Skeletal muscle satellite cell (primary cell): Measurements from ENCODE around the gene PACRG.

Experiments used
- H3K27me3 ChIP-seq: 2 replicates; pipeline ENCODE4 v1.7.0; 2013; ENCODE audit warnings: low read length; ENCODE audit not compliant: control insufficient read depth, insufficient read depth
- H3K36me3 ChIP-seq: 2 replicates; pipeline ENCODE4 v1.7.0; 2013; ENCODE audit warnings: mild to moderate bottlenecking, control low read depth, low read length; ENCODE audit not compliant: insufficient read depth
- H3K4me1 ChIP-seq: 2 replicates; pipeline ENCODE4 v1.7.0; 2013; ENCODE audit warnings: low read length; ENCODE audit not compliant: control insufficient read depth, insufficient read depth
- H3K4me2 ChIP-seq: 2 replicates; pipeline ENCODE4 v1.7.0; 2013; ENCODE audit warnings: mild to moderate bottlenecking, low read length
- H3K4me3 ChIP-seq: 2 replicates; pipeline ENCODE4 v1.7.0; 2013; ENCODE audit warnings: low read length
- H3K9ac ChIP-seq: 2 replicates; pipeline ENCODE4 v1.7.0; 2013; ENCODE audit warnings: mild to moderate bottlenecking, low read depth, low read length, moderate library complexity
- H3K9me3 ChIP-seq: replicated peaks from 2 replicates; pipeline ENCODE4 v1.7.0; 2013; ENCODE audit warnings: mild to moderate bottlenecking, control low read depth, low read length

Gene PACRG

GRCh38 chr6:163019926-163020325 lies 292.2 kb downstream of the PACRG start:
- Histone ChIP-seq H3K9me3 (no peaks in the 10 kb centered on the region), H3K4me3 (no peak overlapping the region), H3K4me1 (no peaks in the 10 kb centered on the region), H3K9ac (no peak overlapping the region), H3K36me3 (no peaks in the 10 kb centered on the region), H3K27me3 (no peaks in the 10 kb centered on the region), H3K4me2 (no peak overlapping the region)

- Histone ChIP-seq H3K4me3 (no peak overlapping the region), H3K9me3 (no peaks in the 10 kb centered on the region), H3K9ac (no peak overlapping the region), H3K36me3 (no peaks in the 10 kb centered on the region), H3K4me1 (no peaks in the 10 kb centered on the region), H3K27me3 (no peaks in the 10 kb centered on the region), H3K4me2 (no peak overlapping the region)
These were observed 293.3 kb downstream of the PACRG start for GRCh38 chr6:163021054-163021453.

- H3K9ac ChIP-seq, result no peak overlapping the region
- no peaks in the 10 kb centered on the region for H3K27me3 ChIP-seq
- no peaks in the 10 kb centered on the region for H3K9me3 ChIP-seq
- H3K4me3 ChIP-seq, result no peak overlapping the region
- no peaks in the 10 kb centered on the region for H3K4me1 ChIP-seq
- H3K4me2 ChIP-seq, result no peak overlapping the region
- no peaks in the 10 kb centered on the region for H3K36me3 ChIP-seq
These were observed 295.9 kb downstream of the PACRG start for GRCh38 chr6:163023700-163024099.

- Histone ChIP-seq H3K4me2 (no peak overlapping the region), H3K4me1 (no peaks in the 10 kb centered on the region), H3K27me3 (no peaks in the 10 kb centered on the region), H3K36me3 (no peaks in the 10 kb centered on the region), H3K9me3 (no peaks in the 10 kb centered on the region), H3K4me3 (no peak overlapping the region), H3K9ac (no peak overlapping the region)
These were observed 299.1 kb downstream of the PACRG start for GRCh38 chr6:163026893-163027292.

GRCh38 chr6:163030980-163031379 lies 303.2 kb downstream of the PACRG start:
- Histone ChIP-seq H3K9me3 (no peaks in the 10 kb centered on the region), H3K4me3 (no peak overlapping the region), H3K9ac (no peak overlapping the region), H3K36me3 (no peaks in the 10 kb centered on the region), H3K4me1 (no peaks in the 10 kb centered on the region), H3K27me3 (no peaks in the 10 kb centered on the region), H3K4me2 (no peak overlapping the region)

- Histone ChIP-seq H3K27me3 (no peaks in the 10 kb centered on the region), H3K4me2 (no peak overlapping the region), H3K4me1 (no peaks in the 10 kb centered on the region), H3K9me3 (no peaks in the 10 kb centered on the region), H3K4me3 (no peak overlapping the region), H3K36me3 (no peaks in the 10 kb centered on the region), H3K9ac (no peak overlapping the region)
These were observed 304.2 kb downstream of the PACRG start for GRCh38 chr6:163031931-163032330.

GRCh38 chr6:163036160-163036645 lies 308.4 kb downstream of the PACRG start:
- Histone ChIP-seq H3K4me2 (no peak overlapping the region), H3K9me3 (no peaks in the 10 kb centered on the region), H3K9ac (no peak overlapping the region), H3K4me3 (no peak overlapping the region), H3K4me1 (no peaks in the 10 kb centered on the region), H3K36me3 (no peaks in the 10 kb centered on the region), H3K27me3 (no peaks in the 10 kb centered on the region)

GRCh38 chr6:163038317-163038716 lies 310.5 kb downstream of the PACRG start:
- H3K36me3 ChIP-seq, result no peaks in the 10 kb centered on the region
- no peaks in the 10 kb centered on the region for H3K27me3 ChIP-seq
- H3K4me3 ChIP-seq, result no peak overlapping the region
- H3K4me1 ChIP-seq, result no peaks in the 10 kb centered on the region
- H3K4me2 ChIP-seq, result no peak overlapping the region
- no peaks in the 10 kb centered on the region for H3K9me3 ChIP-seq
- no peak overlapping the region for H3K9ac ChIP-seq

- no peaks in the 10 kb centered on the region for H3K4me1 ChIP-seq
- H3K36me3 ChIP-seq, result no peaks in the 10 kb centered on the region
- H3K9me3 ChIP-seq, result no peaks in the 10 kb centered on the region
- no peaks in the 10 kb centered on the region for H3K27me3 ChIP-seq
- H3K4me3 ChIP-seq, result no peak overlapping the region
- no peak overlapping the region for H3K9ac ChIP-seq
- H3K4me2 ChIP-seq, result no peak overlapping the region
These were observed 320.6 kb downstream of the PACRG start for GRCh38 chr6:163048345-163048744.

- no peaks in the 10 kb centered on the region for H3K4me1 ChIP-seq
- H3K36me3 ChIP-seq, result no peaks in the 10 kb centered on the region
- no peaks in the 10 kb centered on the region for H3K9me3 ChIP-seq
- no peak overlapping the region for H3K4me3 ChIP-seq
- H3K4me2 ChIP-seq, result no peak overlapping the region
- no peak overlapping the region for H3K9ac ChIP-seq
- no peaks in the 10 kb centered on the region for H3K27me3 ChIP-seq
These were observed 326.0 kb downstream of the PACRG start for GRCh38 chr6:163053667-163054344.

GRCh38 chr6:163054641-163055040 lies 326.9 kb downstream of the PACRG start:
- Histone ChIP-seq H3K9me3 (no peaks in the 10 kb centered on the region), H3K36me3 (no peaks in the 10 kb centered on the region), H3K27me3 (no peaks in the 10 kb centered on the region), H3K4me3 (no peak overlapping the region), H3K4me1 (no peaks in the 10 kb centered on the region), H3K9ac (no peak overlapping the region), H3K4me2 (no peak overlapping the region)

- no peaks in the 10 kb centered on the region for H3K27me3 ChIP-seq
- no peak overlapping the region for H3K9ac ChIP-seq
- H3K4me2 ChIP-seq, result no peak overlapping the region
- no peaks in the 10 kb centered on the region for H3K9me3 ChIP-seq
- H3K36me3 ChIP-seq, result no peaks in the 10 kb centered on the region
- H3K4me1 ChIP-seq, result no peaks in the 10 kb centered on the region
- no peak overlapping the region for H3K4me3 ChIP-seq
These were observed 329.5 kb downstream of the PACRG start for GRCh38 chr6:163057260-163057659.
